HepG2 (cell line): ENCODE results near the gene CHD2. TPM values are rescaled to one million over a fixed set of nuclear protein-coding genes. Genes with fewer than 3 reads are reported as not detected.

Source experiments
- ERF ChIP-seq: IDR thresholded peaks from 2 replicates; pipeline ENCODE4 v1.6.1; 2018; ENCODE audit warnings: missing biosample characterization, missing genetic modification reagents
- NCOA1 ChIP-seq: sonication (generic); formaldehyde crosslinking; IDR thresholded peaks from 2 replicates; pipeline ENCODE4 v1.9.0; 2021; ENCODE audit warnings: missing genetic modification reagents
- NFIB ChIP-seq: sonication (generic); formaldehyde crosslinking; IDR thresholded peaks from 2 replicates; pipeline ENCODE4 v1.9.0; 2021; ENCODE audit warnings: missing genetic modification reagents, mild to moderate bottlenecking, borderline replicate concordance
- PHF8 ChIP-seq: sonication (generic); formaldehyde crosslinking; IDR thresholded peaks from 2 replicates; pipeline ENCODE4 v1.5.0; 2020; ENCODE audit warnings: missing genetic modification reagents
- RFX1 ChIP-seq: fragments of 450-650 bp; IDR thresholded peaks from 2 replicates; pipeline ENCODE4 v1.6.1; 2017
- SKI ChIP-seq: fragments of 450-650 bp; IDR thresholded peaks from one replicate; pipeline ENCODE4 v1.6.1; 2018; ENCODE audit warnings: mild to moderate bottlenecking; ENCODE audit not compliant: partially characterized antibody
- SMARCE1 ChIP-seq: fragments of 450-650 bp; IDR thresholded peaks from 2 replicates; pipeline ENCODE4 v1.6.1; 2017; ENCODE audit warnings: borderline replicate concordance
- SYNCRIP ChIP-seq: fragments of 200-400 bp; formaldehyde crosslinking; IDR thresholded peaks from 2 replicates; pipeline ENCODE4 v1.6.1; 2018; ENCODE audit warnings: mild to moderate bottlenecking, low read depth, low read length; ENCODE audit not compliant: insufficient read depth
- ZKSCAN8 ChIP-seq: IDR thresholded peaks from 2 replicates; pipeline ENCODE4 v1.6.1; 2016; ENCODE audit warnings: borderline replicate concordance, missing genetic modification reagents, missing compliant biosample characterization
- ZNF382 ChIP-seq: sonication (generic); formaldehyde crosslinking; IDR thresholded peaks from 2 replicates; pipeline ENCODE4 v1.5.0; 2020; ENCODE audit warnings: missing genetic modification reagents, mild to moderate bottlenecking, borderline replicate concordance
- ZSCAN20 ChIP-seq: sonication (generic); formaldehyde crosslinking; IDR thresholded peaks from 2 replicates; pipeline ENCODE4 v1.4.0; 2020; ENCODE audit warnings: missing genetic modification reagents, mild to moderate bottlenecking, borderline replicate concordance
- ZZZ3 ChIP-seq: sonication (generic); formaldehyde crosslinking; IDR thresholded peaks from 2 replicates; pipeline ENCODE4 v1.4.0; 2020; ENCODE audit warnings: missing genetic modification reagents, mild to moderate bottlenecking, borderline replicate concordance
- polyA plus RNA-seq, 8 experiments: library from polyadenylated mRNA; depleted of rRNA in 3 of 8; stranded (reverse) in 7 of 8; unstranded in 1 of 8; fragments of >200 nt; fragmentation: Illumina TruSeq in 4 of 8; extraction: Trizol in 4 of 8; gene quantifications; 2 replicates each; pipeline versions ENCODE4 v1.2.1 to v1.2.3, GENCODE V29; 2011 to 2016; ENCODE audit warnings: low read depth in 4 of 8, missing spikeins in 1 of 8, mixed read lengths in 1 of 8; ENCODE audit not compliant: insufficient read depth in 1 of 8
- total RNA-seq, 5 experiments: library from RNA; depleted of rRNA; stranded (reverse); fragments of >200 nt; fragmentation: Illumina TruSeq; extraction: Trizol; gene quantifications; 2 replicates each; pipeline ENCODE4 v1.2.3, GENCODE V29; 2016; ENCODE audit warnings: low read depth in 1 of 5
- TF ChIP-seq, protein P1 (sequence below): sonication (generic); formaldehyde crosslinking; IDR thresholded peaks from 2 replicates; pipeline ENCODE4 v1.5.0; 2020; ENCODE audit warnings: missing genetic modification reagents
- TF ChIP-seq, protein P2 (sequence below): sonication (generic); formaldehyde crosslinking; IDR thresholded peaks from 2 replicates; pipeline ENCODE4 v1.4.0; 2020; ENCODE audit warnings: missing genetic modification reagents
- TF ChIP-seq, protein P3 (sequence below): sonication (generic); formaldehyde crosslinking; conservative IDR thresholded peaks from 2 replicates; pipeline ENCODE4 v1.5.0; 2020; ENCODE audit warnings: missing genetic modification reagents
- TF ChIP-seq, protein P4 (sequence below): sonication (generic); formaldehyde crosslinking; IDR thresholded peaks from 2 replicates; pipeline ENCODE4 v1.5.1; 2020; ENCODE audit warnings: missing genetic modification reagents, mild to moderate bottlenecking, borderline replicate concordance
- TF ChIP-seq, protein P5 (sequence below): sonication (generic); formaldehyde crosslinking; IDR thresholded peaks from 2 replicates; pipeline ENCODE4 v1.5.0; 2020; ENCODE audit warnings: mild to moderate bottlenecking, missing genetic modification reagents, borderline replicate concordance
- TF ChIP-seq, protein P6 (sequence below): sonication (generic); formaldehyde crosslinking; IDR thresholded peaks from 2 replicates; pipeline ENCODE4 v1.8.0; 2022; ENCODE audit warnings: missing genetic modification reagents, mild to moderate bottlenecking, borderline replicate concordance

CHD2 gene
- total and polyA plus RNA-seq, 2 of the 13 experiments (the other 11 are each of a cell fraction or from before 2014, with no cell fraction given): 54.0 to 54.1 TPM

DNA sequence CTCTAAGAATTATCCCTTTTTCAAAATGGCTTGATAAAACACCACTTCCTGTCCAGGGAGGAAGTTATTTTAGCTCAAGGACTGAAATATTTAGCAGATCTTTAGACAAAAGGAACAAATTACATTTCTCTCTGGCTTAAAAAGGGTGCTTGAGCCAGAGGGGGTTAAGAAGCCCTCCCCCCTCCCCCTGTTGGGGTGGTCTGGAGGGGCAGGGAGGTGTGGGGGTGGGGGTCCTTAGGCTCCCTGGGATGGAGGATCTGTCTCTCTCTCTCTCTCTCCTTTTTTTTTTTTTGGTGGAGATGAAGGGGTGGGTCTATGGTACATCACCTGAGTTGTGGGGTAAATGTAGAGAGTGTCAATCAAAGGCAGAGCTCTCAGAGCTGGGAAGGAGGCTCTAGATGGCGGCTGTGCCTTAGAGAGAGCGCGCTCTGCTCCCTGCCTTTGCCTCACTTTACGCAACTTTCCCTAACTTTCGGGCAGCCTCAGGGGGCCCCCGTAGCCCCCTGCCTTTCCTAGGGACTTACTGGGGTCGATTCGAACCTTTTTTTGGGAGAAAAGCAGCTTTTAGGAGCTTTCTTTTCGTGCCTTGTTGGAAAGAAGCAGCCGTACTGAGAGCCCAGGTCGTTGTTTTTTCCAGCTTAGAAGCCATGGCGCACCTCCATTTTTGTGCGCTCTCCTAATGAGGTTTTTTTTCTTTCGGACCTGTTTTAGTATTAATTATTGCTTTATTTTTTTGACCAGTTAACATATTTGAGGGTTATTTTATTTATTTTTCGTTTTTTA is at the start of gene CHD2 (continued):
- TF ChIP-seq, protein P1, sequence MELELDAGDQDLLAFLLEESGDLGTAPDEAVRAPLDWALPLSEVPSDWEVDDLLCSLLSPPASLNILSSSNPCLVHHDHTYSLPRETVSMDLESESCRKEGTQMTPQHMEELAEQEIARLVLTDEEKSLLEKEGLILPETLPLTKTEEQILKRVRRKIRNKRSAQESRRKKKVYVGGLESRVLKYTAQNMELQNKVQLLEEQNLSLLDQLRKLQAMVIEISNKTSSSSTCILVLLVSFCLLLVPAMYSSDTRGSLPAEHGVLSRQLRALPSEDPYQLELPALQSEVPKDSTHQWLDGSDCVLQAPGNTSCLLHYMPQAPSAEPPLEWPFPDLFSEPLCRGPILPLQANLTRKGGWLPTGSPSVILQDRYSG (CRISPR knock-in tag): no peak
- TF ChIP-seq, protein P2, sequence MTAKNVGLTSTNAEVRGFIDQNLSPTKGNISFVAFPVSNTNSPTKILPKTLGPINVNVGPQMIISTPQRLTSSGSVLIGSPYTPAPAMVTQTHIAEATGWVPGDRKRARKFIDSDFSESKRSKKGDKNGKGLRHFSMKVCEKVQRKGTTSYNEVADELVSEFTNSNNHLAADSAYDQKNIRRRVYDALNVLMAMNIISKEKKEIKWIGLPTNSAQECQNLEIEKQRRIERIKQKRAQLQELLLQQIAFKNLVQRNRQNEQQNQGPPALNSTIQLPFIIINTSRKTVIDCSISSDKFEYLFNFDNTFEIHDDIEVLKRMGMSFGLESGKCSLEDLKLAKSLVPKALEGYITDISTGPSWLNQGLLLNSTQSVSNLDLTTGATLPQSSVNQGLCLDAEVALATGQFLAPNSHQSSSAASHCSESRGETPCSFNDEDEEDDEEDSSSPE (CRISPR knock-in tag): no peak
- TF ChIP-seq NCOA1: no peak
- no peak for TF ChIP-seq SMARCE1
- TF ChIP-seq, protein P3, sequence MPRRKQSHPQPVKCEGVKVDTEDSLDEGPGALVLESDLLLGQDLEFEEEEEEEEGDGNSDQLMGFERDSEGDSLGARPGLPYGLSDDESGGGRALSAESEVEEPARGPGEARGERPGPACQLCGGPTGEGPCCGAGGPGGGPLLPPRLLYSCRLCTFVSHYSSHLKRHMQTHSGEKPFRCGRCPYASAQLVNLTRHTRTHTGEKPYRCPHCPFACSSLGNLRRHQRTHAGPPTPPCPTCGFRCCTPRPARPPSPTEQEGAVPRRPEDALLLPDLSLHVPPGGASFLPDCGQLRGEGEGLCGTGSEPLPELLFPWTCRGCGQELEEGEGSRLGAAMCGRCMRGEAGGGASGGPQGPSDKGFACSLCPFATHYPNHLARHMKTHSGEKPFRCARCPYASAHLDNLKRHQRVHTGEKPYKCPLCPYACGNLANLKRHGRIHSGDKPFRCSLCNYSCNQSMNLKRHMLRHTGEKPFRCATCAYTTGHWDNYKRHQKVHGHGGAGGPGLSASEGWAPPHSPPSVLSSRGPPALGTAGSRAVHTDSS (CRISPR knock-in tag): no peak
- TF ChIP-seq NFIB (CRISPR knock-in tag): no peak
- peak; percentile 70; the same call in 1 of the 2 replicates for TF ChIP-seq ERF (CRISPR knock-in tag)
- TF ChIP-seq, protein P4, sequence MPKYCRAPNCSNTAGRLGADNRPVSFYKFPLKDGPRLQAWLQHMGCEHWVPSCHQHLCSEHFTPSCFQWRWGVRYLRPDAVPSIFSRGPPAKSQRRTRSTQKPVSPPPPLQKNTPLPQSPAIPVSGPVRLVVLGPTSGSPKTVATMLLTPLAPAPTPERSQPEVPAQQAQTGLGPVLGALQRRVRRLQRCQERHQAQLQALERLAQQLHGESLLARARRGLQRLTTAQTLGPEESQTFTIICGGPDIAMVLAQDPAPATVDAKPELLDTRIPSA (CRISPR knock-in tag): no peak
- TF ChIP-seq, protein P5, sequence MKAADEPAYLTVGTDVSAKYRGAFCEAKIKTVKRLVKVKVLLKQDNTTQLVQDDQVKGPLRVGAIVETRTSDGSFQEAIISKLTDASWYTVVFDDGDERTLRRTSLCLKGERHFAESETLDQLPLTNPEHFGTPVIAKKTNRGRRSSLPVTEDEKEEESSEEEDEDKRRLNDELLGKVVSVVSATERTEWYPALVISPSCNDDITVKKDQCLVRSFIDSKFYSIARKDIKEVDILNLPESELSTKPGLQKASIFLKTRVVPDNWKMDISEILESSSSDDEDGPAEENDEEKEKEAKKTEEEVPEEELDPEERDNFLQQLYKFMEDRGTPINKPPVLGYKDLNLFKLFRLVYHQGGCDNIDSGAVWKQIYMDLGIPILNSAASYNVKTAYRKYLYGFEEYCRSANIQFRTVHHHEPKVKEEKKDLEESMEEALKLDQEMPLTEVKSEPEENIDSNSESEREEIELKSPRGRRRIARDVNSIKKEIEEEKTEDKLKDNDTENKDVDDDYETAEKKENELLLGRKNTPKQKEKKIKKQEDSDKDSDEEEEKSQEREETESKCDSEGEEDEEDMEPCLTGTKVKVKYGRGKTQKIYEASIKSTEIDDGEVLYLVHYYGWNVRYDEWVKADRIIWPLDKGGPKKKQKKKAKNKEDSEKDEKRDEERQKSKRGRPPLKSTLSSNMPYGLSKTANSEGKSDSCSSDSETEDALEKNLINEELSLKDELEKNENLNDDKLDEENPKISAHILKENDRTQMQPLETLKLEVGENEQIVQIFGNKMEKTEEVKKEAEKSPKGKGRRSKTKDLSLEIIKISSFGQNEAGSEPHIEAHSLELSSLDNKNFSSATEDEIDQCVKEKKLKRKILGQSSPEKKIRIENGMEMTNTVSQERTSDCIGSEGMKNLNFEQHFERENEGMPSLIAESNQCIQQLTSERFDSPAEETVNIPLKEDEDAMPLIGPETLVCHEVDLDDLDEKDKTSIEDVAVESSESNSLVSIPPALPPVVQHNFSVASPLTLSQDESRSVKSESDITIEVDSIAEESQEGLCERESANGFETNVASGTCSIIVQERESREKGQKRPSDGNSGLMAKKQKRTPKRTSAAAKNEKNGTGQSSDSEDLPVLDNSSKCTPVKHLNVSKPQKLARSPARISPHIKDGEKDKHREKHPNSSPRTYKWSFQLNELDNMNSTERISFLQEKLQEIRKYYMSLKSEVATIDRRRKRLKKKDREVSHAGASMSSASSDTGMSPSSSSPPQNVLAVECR (CRISPR knock-in tag): peak; percentile 66; the same call in 1 of the 2 replicates
- no peak for TF ChIP-seq ZSCAN20 (CRISPR knock-in tag)
- TF ChIP-seq, protein P6, sequence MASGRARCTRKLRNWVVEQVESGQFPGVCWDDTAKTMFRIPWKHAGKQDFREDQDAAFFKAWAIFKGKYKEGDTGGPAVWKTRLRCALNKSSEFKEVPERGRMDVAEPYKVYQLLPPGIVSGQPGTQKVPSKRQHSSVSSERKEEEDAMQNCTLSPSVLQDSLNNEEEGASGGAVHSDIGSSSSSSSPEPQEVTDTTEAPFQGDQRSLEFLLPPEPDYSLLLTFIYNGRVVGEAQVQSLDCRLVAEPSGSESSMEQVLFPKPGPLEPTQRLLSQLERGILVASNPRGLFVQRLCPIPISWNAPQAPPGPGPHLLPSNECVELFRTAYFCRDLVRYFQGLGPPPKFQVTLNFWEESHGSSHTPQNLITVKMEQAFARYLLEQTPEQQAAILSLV: no peak
- TF ChIP-seq ZNF382: no peak
- TF ChIP-seq ZKSCAN8 (CRISPR knock-in tag): peak; percentile 41; the same call in 1 of the 2 replicates
- no peak for TF ChIP-seq RFX1
- TF ChIP-seq SKI: no peak
- TF ChIP-seq PHF8 (CRISPR knock-in tag): peak; percentile 58
- TF ChIP-seq ZZZ3 (CRISPR knock-in tag): no peak
- TF ChIP-seq SYNCRIP: no peak
